ENCODE measurements around the gene TNFRSF21. TPM values are rescaled to one million over a fixed set of nuclear protein-coding genes. Genes with fewer than 3 reads are reported as not detected.

The TNFRSF21 gene
- total RNA-seq, 4 donors from 2014 or later = 45.4 to 136 (median 73.4) TPM

- no peaks in the 10 kb centered on the region for H3K27me3 ChIP-seq
- no peak overlapping the region for H3K4me3 ChIP-seq
- H3K4me1 ChIP-seq = peaks cover 3 to 16% (median 8%) of the 10 kb centered on the region in 4 donors
- WGBS, 2 donors (ENCODE audit: low coverage in 1 of 2) = 37 to 51% methylated on average over 3 to 4 of the region's 4 CpGs
- H3K9me3 ChIP-seq = no peaks in the 10 kb centered on the region
- TF ChIP-seq CTCF (IDR thresholded peaks at IDR 0.05) (no peak), POLR2AphosphoS5 (IDR thresholded peaks at IDR 0.05) (peak in 2 of 3 donors; percentile 59 to 68), POLR2A (IDR thresholded peaks at IDR 0.05) (no peak), EP300 (IDR thresholded peaks at IDR 0.05; ENCODE audit: low read depth) (no peak)
- peak; percentile 28 for DNase-seq
- H3K36me3 ChIP-seq = no peaks in the 10 kb centered on the region
- in situ Hi-C loops (cut with MboI; ENCODE audit: low pct_ligation_motif_present in 1 of 4, low pct_unique_long_range_greater_than_20kb in 1 of 4, low sequenced_read_pairs in 3 of 4) = no loop called here
- peak overlapping the region in 3 of 4 donors; percentile 11 to 57 (median 41) for H3K27ac ChIP-seq
- intact Hi-C loops (cut with DNase I; ENCODE audit: low total_unique reads) = no loop called here
Observed at GRCh38 chr6:47195011-47195650, 114.6 kb downstream of the TNFRSF21 start.

GRCh38 chr6:47188588-47189021, 121.1 kb downstream of the TNFRSF21 start:
- peaks cover 6 to 24% (median 13%) of the 10 kb centered on the region in 4 donors for H3K4me1 ChIP-seq
- no peaks in the 10 kb centered on the region for H3K9me3 ChIP-seq
- H3K36me3 ChIP-seq = no peaks in the 10 kb centered on the region
- WGBS, 2 donors (ENCODE audit: low coverage in 1 of 2) = 74 to 75% methylated on average over 1 of the region's 1 CpG
- no peaks in the 10 kb centered on the region for H3K27me3 ChIP-seq
- intact Hi-C loops (cut with DNase I; ENCODE audit: low total_unique reads) (no loop called here), in situ Hi-C loops (cut with MboI; ENCODE audit: low pct_ligation_motif_present in 1 of 4, low pct_unique_long_range_greater_than_20kb in 1 of 4, low sequenced_read_pairs in 3 of 4) (no loop called here)
- no peak overlapping the region for H3K4me3 ChIP-seq
- DNase-seq = peak; percentile 70
- H3K27ac ChIP-seq = peak overlapping the region; percentile 64 to 86 (median 77)
- peak; percentile 64 for TF ChIP-seq EP300 (IDR thresholded peaks at IDR 0.05; ENCODE audit: low read depth)
- TF ChIP-seq POLR2AphosphoS5 (IDR thresholded peaks at IDR 0.05) = peak in 2 of 3 donors; percentile 52 to 58
- no peak for TF ChIP-seq CTCF (IDR thresholded peaks at IDR 0.05)
- no peak for TF ChIP-seq POLR2A (IDR thresholded peaks at IDR 0.05)

- TF ChIP-seq POLR2AphosphoS5 (IDR thresholded peaks at IDR 0.05) = peak in 2 of 3 donors; percentile 33 to 35
- TF ChIP-seq POLR2A (IDR thresholded peaks at IDR 0.05) = no peak
- Histone ChIP-seq H3K27ac (peak overlapping the region; percentile 64 to 86 (median 77)), H3K4me3 (no peak overlapping the region), H3K9me3 (no peaks in the 10 kb centered on the region), H3K36me3 (no peaks in the 10 kb centered on the region), H3K27me3 (no peaks in the 10 kb centered on the region), H3K4me1 (peaks cover 6 to 24% (median 13%) of the 10 kb centered on the region in 4 donors)
- intact Hi-C loops (cut with DNase I; ENCODE audit: low total_unique reads) = no loop called here
- 47 to 48% methylated on average over 5 of the region's 5 CpGs for WGBS, 2 donors (ENCODE audit: low coverage in 1 of 2)
- in situ Hi-C loops (cut with MboI; ENCODE audit: low pct_ligation_motif_present in 1 of 4, low pct_unique_long_range_greater_than_20kb in 1 of 4, low sequenced_read_pairs in 3 of 4) = no loop called here
- peak; percentile 24 for DNase-seq
Observed at GRCh38 chr6:47187893-47188587, 121.7 kb downstream of the TNFRSF21 start.

DNA sequence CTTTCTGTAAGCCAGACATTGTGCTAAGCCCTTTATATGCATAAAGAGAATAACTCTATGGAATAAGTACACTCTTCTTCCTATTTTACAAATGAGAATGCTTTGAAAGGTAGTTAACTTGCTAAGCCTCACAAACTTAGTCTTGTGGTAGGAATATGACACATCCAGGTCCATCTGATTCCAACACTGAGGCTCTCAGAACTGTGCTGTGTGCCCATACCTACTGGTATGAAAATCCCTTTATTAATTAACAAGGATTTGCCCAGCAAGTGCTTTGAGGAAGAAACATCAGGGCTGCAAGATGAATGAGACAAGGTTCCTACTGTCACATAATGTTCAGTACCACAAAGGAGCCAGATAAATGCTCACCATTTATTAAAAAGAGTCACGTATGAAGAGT, 122.6 kb downstream of the TNFRSF21 start:
- DNase-seq = no peak
- TF ChIP-seq POLR2A (IDR thresholded peaks at IDR 0.05) (no peak), EP300 (IDR thresholded peaks at IDR 0.05; ENCODE audit: low read depth) (no peak), POLR2AphosphoS5 (IDR thresholded peaks at IDR 0.05) (no peak), CTCF (IDR thresholded peaks at IDR 0.05) (no peak)
- H3K27ac ChIP-seq = peak overlapping the region; percentile 5 to 86 (median 72)
- no peak overlapping the region for H3K4me3 ChIP-seq
- no peaks in the 10 kb centered on the region for H3K9me3 ChIP-seq
- H3K27me3 ChIP-seq = no peaks in the 10 kb centered on the region
- peaks cover 6 to 26% (median 14%) of the 10 kb centered on the region in 4 donors for H3K4me1 ChIP-seq
- WGBS, 2 donors (ENCODE audit: low coverage in 1 of 2) = 60 to 93% methylated on average over 1 of the region's 1 CpG
- in situ Hi-C loops (cut with MboI; ENCODE audit: low pct_ligation_motif_present in 1 of 4, low pct_unique_long_range_greater_than_20kb in 1 of 4, low sequenced_read_pairs in 3 of 4) = no loop called here
- H3K36me3 ChIP-seq = no peaks in the 10 kb centered on the region
- intact Hi-C loops (cut with DNase I; ENCODE audit: low total_unique reads) = no loop called here
